BLaER1 treated with 17β-estradiol and CSF1 and Interleukin-3, amounts not matched to agents 10 nM and 100 nM (cell line): Measurements from ENCODE around the gene GPR78.

Source experiments
- H3K27ac ChIP-seq, 11 experiments: shearing (Covaris generic); formaldehyde crosslinking; 2 replicates each; pipeline ENCODE4 v1.8.1; 2022
- H3K27me3 ChIP-seq, 11 experiments: shearing (Covaris generic); formaldehyde crosslinking; 2 replicates each; pipeline ENCODE4 v1.8.1; 2022
- H3K36me3 ChIP-seq, 11 experiments: shearing (Covaris generic); formaldehyde crosslinking; 2 replicates each; pipeline ENCODE4 v1.8.1; 2022
- H3K4me1 ChIP-seq, 10 experiments: shearing (Covaris generic); formaldehyde crosslinking; 2 replicates each; pipeline ENCODE4 v1.8.1; 2022
- H3K4me2 ChIP-seq, 11 experiments: shearing (Covaris generic); formaldehyde crosslinking; 2 replicates each; pipeline ENCODE4 v1.8.1; 2022
- H3K4me3 ChIP-seq, 10 experiments: shearing (Covaris generic); formaldehyde crosslinking; 2 replicates each; pipeline ENCODE4 v1.8.1; 2022
- H3K9ac ChIP-seq, 11 experiments: shearing (Covaris generic); formaldehyde crosslinking; 2 replicates each; pipeline ENCODE4 v1.8.1; 2022
- H3K9me3 ChIP-seq, 11 experiments: shearing (Covaris generic); formaldehyde crosslinking; replicated peaks in 1 of 11; 2 replicates each; pipeline ENCODE4 v1.8.1; 2022
- H4K20me1 ChIP-seq, 11 experiments: shearing (Covaris generic); formaldehyde crosslinking; 2 replicates each; pipeline ENCODE4 v1.8.1; 2022
- Cebpa-rat ChIP-seq, 11 experiments: shearing (Covaris generic); IDR thresholded peaks; 2 replicates each; pipeline ENCODE4 v1.8.1; 2022

The GPR78 gene

GRCh38 chr4:8577972-8578371 is 2.2 kb upstream of the GPR78 start:
- Histone ChIP-seq H3K9me3 (peaks cover 0 to 7% (median 0%) of the 10 kb centered on the region in 11 experiments; a peak in 1 of 22 replicates), H3K36me3 (no peaks in the 10 kb centered on the region), H3K4me3 (no peak overlapping the region), H3K27ac (no peak overlapping the region), H3K27me3 (peaks cover 0 to 10% (median 0%) of the 10 kb centered on the region in 11 experiments; a peak in 8 of 22 replicates), H3K4me1 (peaks cover 0 to 28% (median 15%) of the 10 kb centered on the region in 10 experiments; a peak in 12 of 20 replicates), H4K20me1 (peaks cover 0 to 51% (median 15%) of the 10 kb centered on the region in 11 experiments; a peak in 12 of 22 replicates), H3K4me2 (no peak overlapping the region), H3K9ac (no peak overlapping the region)
- no peak for TF ChIP-seq Cebpa-rat (IDR thresholded peaks at IDR 0.05)

GRCh38 chr4:8578717-8579116 is 1.5 kb upstream of the GPR78 start:
- H3K4me2 ChIP-seq, result no peak overlapping the region
- H3K9ac ChIP-seq, result no peak overlapping the region
- H3K36me3 ChIP-seq, result no peaks in the 10 kb centered on the region
- H3K4me3 ChIP-seq, result no peak overlapping the region
- TF ChIP-seq Cebpa-rat (IDR thresholded peaks at IDR 0.05), result no peak
- peaks cover 0 to 7% (median 0%) of the 10 kb centered on the region in 11 experiments; a peak in 1 of 22 replicates for H3K9me3 ChIP-seq
- peaks cover 0 to 10% (median 0%) of the 10 kb centered on the region in 11 experiments; a peak in 8 of 22 replicates for H3K27me3 ChIP-seq
- H3K4me1 ChIP-seq, result peaks cover 0 to 28% (median 15%) of the 10 kb centered on the region in 10 experiments; a peak in 12 of 20 replicates
- peaks cover 0 to 47% (median 15%) of the 10 kb centered on the region in 11 experiments; a peak in 12 of 22 replicates for H4K20me1 ChIP-seq
- no peak overlapping the region for H3K27ac ChIP-seq

- H3K9me3 ChIP-seq, result peaks cover 0 to 7% (median 0%) of the 10 kb centered on the region in 11 experiments; a peak in 1 of 22 replicates
- peak overlapping the region in 4 of 11 experiments; percentile 2 to 30 (median 16); a peak in 4 of 22 replicates for H3K4me2 ChIP-seq
- peaks cover 0 to 10% (median 0%) of the 10 kb centered on the region in 11 experiments; a peak in 8 of 22 replicates for H3K27me3 ChIP-seq
- no peak overlapping the region for H3K4me3 ChIP-seq
- H3K36me3 ChIP-seq, result no peaks in the 10 kb centered on the region
- no peak overlapping the region for H3K9ac ChIP-seq
- no peak overlapping the region for H3K27ac ChIP-seq
- H3K4me1 ChIP-seq, result peaks cover 0 to 28% (median 15%) of the 10 kb centered on the region in 10 experiments; a peak in 12 of 20 replicates
- TF ChIP-seq Cebpa-rat (IDR thresholded peaks at IDR 0.05), result no peak
- peaks cover 0 to 47% (median 15%) of the 10 kb centered on the region in 11 experiments; a peak in 12 of 22 replicates for H4K20me1 ChIP-seq
Observed at GRCh38 chr4:8579526-8580320, 469 bp upstream of the GPR78 start.

DNA sequence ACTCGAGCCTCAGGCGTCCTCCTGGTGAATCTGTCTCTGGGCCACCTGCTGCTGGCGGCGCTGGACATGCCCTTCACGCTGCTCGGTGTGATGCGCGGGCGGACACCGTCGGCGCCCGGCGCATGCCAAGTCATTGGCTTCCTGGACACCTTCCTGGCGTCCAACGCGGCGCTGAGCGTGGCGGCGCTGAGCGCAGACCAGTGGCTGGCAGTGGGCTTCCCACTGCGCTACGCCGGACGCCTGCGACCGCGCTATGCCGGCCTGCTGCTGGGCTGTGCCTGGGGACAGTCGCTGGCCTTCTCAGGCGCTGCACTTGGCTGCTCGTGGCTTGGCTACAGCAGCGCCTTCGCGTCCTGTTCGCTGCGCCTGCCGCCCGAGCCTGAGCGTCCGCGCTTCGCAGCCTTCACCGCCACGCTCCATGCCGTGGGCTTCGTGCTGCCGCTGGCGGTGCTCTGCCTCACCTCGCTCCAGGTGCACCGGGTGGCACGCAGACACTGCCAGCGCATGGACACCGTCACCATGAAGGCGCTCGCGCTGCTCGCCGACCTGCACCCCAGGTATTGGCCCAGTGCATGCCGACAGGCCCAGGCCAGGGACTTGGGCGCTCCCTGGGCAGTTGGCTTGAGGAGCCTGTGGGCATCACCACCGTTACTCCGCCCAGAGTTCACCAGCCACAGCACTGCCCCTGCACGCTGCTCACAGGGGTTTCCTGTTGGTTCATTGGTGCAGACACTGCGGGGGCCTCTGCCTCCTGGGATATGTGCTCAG is 1.1 kb downstream of the GPR78 start:
- no peak overlapping the region for H3K4me3 ChIP-seq
- H3K4me1 ChIP-seq, result peaks cover 0 to 38% (median 17%) of the 10 kb centered on the region in 10 experiments; a peak in 12 of 20 replicates

DNA sequence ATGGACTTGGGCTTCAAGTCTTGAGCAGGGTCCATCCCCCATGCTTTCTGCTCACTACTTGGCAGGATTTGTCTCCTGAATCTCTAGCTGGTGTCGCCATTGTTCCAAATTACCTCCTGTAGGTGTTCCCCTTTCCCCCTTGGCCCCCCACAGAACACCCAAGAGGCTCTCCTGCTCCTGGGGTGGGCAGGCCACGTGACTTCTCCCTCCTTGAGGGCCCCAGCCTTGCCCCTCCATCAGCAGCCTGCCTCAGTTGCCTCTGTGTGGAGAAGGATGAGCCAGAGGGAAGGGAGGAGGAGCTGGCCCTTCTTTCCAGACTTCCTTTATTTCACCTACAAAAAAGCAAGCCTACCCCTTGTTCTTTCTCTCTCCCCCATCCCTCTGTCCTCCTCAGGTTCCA is 1.8 kb downstream of the GPR78 start:
- H3K9ac ChIP-seq, result no peak overlapping the region
- no peaks in the 10 kb centered on the region for H3K36me3 ChIP-seq
- H4K20me1 ChIP-seq, result peaks cover 0 to 49% (median 19%) of the 10 kb centered on the region in 11 experiments; a peak in 12 of 22 replicates
- peaks cover 0 to 10% (median 0%) of the 10 kb centered on the region in 11 experiments; a peak in 8 of 22 replicates for H3K27me3 ChIP-seq
- peaks cover 0 to 7% (median 0%) of the 10 kb centered on the region in 11 experiments; a peak in 1 of 22 replicates for H3K9me3 ChIP-seq
- peaks cover 0 to 45% (median 21%) of the 10 kb centered on the region in 10 experiments; a peak in 12 of 20 replicates for H3K4me1 ChIP-seq
- TF ChIP-seq Cebpa-rat (IDR thresholded peaks at IDR 0.05), result no peak
- H3K27ac ChIP-seq, result no peak overlapping the region
- H3K4me3 ChIP-seq, result no peak overlapping the region
- peak overlapping the region in 8 of 11 experiments; percentile 31 to 65 (median 48); a peak in 14 of 22 replicates for H3K4me2 ChIP-seq

More for the DNA sequence above, 1.1 kb downstream of the GPR78 start:
- peak overlapping the region in 8 of 11 experiments; percentile 31 to 65 (median 48); a peak in 14 of 22 replicates for H3K4me2 ChIP-seq
- peaks cover 0 to 7% (median 0%) of the 10 kb centered on the region in 11 experiments; a peak in 1 of 22 replicates for H3K9me3 ChIP-seq
- H3K36me3 ChIP-seq, result no peaks in the 10 kb centered on the region
- H3K27ac ChIP-seq, result no peak overlapping the region
- H3K27me3 ChIP-seq, result peaks cover 0 to 10% (median 0%) of the 10 kb centered on the region in 11 experiments; a peak in 8 of 22 replicates
- no peak overlapping the region for H3K9ac ChIP-seq
- no peak for TF ChIP-seq Cebpa-rat (IDR thresholded peaks at IDR 0.05)
- peaks cover 0 to 44% (median 15%) of the 10 kb centered on the region in 11 experiments; a peak in 12 of 22 replicates for H4K20me1 ChIP-seq

GRCh38 chr4:8582436-8582835 is 2.2 kb downstream of the GPR78 start:
- Histone ChIP-seq H4K20me1 (peaks cover 0 to 53% (median 19%) of the 10 kb centered on the region in 11 experiments; a peak in 12 of 22 replicates), H3K9ac (no peak overlapping the region), H3K4me3 (no peak overlapping the region)

DNA sequence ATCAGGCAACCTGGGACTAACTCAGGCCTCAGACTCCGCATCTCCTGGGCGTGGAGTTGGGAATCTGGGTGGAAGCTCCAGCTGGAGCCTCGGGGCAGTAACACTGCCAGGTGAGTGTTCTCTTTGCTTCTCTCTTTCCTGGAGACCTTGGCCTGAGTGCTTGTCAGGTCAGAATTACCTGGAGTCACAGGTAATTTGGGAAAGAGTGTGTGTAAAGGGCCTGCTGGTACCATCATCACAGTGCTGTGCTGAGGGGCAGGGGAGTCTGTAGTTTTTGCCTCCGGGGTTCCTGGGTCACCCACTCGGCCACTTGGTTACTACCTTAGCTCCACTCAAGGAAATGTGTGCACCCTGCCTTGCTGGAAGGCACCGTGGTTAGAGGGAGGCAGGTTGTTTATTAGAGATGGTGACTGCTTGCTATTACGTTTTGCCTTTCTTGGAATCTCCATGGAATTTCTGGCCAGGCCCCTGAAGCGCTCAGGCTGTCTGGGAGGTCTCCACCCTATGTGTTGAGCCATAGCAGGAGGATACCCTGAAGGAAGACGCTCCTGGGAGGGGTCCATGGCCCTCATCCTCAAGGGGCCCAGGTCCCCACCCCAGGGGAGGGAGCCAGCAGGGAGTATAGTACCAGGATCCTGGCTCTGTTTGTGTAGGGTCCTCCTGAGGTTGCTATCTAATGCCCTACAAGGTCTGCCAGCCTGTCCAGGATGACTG is 2.9 kb downstream of the GPR78 start:
- H3K4me1 ChIP-seq, result peaks cover 0 to 45% (median 21%) of the 10 kb centered on the region in 10 experiments; a peak in 12 of 20 replicates
- H3K4me3 ChIP-seq, result no peak overlapping the region
- peaks cover 0 to 56% (median 19%) of the 10 kb centered on the region in 11 experiments; a peak in 12 of 22 replicates for H4K20me1 ChIP-seq
- H3K9me3 ChIP-seq, result peaks cover 0 to 7% (median 0%) of the 10 kb centered on the region in 11 experiments; a peak in 1 of 22 replicates
- no peaks in the 10 kb centered on the region for H3K36me3 ChIP-seq
- H3K4me2 ChIP-seq, result no peak overlapping the region
- H3K27me3 ChIP-seq, result peaks cover 0 to 11% (median under 1%) of the 10 kb centered on the region in 11 experiments; a peak in 7 of 22 replicates
- H3K27ac ChIP-seq, result no peak overlapping the region
- no peak overlapping the region for H3K9ac ChIP-seq
- no peak for TF ChIP-seq Cebpa-rat (IDR thresholded peaks at IDR 0.05)

More at GRCh38 chr4:8582436-8582835, 2.2 kb downstream of the GPR78 start:
- peaks cover 0 to 45% (median 21%) of the 10 kb centered on the region in 10 experiments; a peak in 12 of 20 replicates for H3K4me1 ChIP-seq
- H3K27me3 ChIP-seq, result peaks cover 0 to 10% (median 0%) of the 10 kb centered on the region in 11 experiments; a peak in 8 of 22 replicates
- H3K27ac ChIP-seq, result no peak overlapping the region
- peaks cover 0 to 7% (median 0%) of the 10 kb centered on the region in 11 experiments; a peak in 1 of 22 replicates for H3K9me3 ChIP-seq
- no peaks in the 10 kb centered on the region for H3K36me3 ChIP-seq
- TF ChIP-seq Cebpa-rat (IDR thresholded peaks at IDR 0.05), result no peak
- peak overlapping the region in 4 of 11 experiments; percentile 44 to 62 (median 54); a peak in 5 of 22 replicates for H3K4me2 ChIP-seq
